Vagina (tissue), 2 donors: Measurements from ENCODE around the gene EVC2. TPM values are rescaled to one million over a fixed set of nuclear protein-coding genes. Genes with fewer than 3 reads are reported as not detected.

Experiments
- DNase-seq, 2 donors: peaks; one replicate each; pipeline ENCODE4 v3.0.0-alpha.2; 2017; ENCODE audit errors: extremely low spot score in 2 of 2
- H3K27ac ChIP-seq: fragments of 200-600 bp; sonication (generic); one replicate; pipeline ENCODE4 v1.5.1; 2019
- H3K27me3 ChIP-seq: fragments of 200-600 bp; sonication (generic); one replicate; pipeline ENCODE4 v1.5.1; 2019
- H3K36me3 ChIP-seq, 2 donors: fragments of 200-600 bp; sonication (generic); one replicate each; pipeline ENCODE4 v1.5.1; 2017 to 2019
- H3K4me1 ChIP-seq: fragments of 200-600 bp; sonication (generic); one replicate; pipeline ENCODE4 v1.5.1; 2019
- H3K4me3 ChIP-seq, 2 donors: fragments of 200-600 bp; sonication (generic); 1 replicate in 1 of 2; 2 replicates in 1 of 2; pipeline ENCODE4 v1.5.1; 2016 to 2019
- H3K9me3 ChIP-seq: fragments of 200-600 bp; sonication (generic); one replicate; pipeline ENCODE4 v1.5.1; 2019
- CTCF ChIP-seq, 3 experiments: fragments of 450-650 bp in 2 of 3; fragments of 200-600 bp in 1 of 3; sonication (generic) in 1 of 3; IDR thresholded peaks; one replicate each; pipeline ENCODE4 v1.5.1; 2017 to 2019; ENCODE audit warnings: antibody characterized with exemption in 3 of 3, mild to moderate bottlenecking in 2 of 3, moderate library complexity in 2 of 3
- POLR2A ChIP-seq, 2 donors: fragments of 450-650 bp; IDR thresholded peaks; one replicate each; pipeline ENCODE4 v1.6.1; 2017; ENCODE audit warnings: antibody characterized with exemption in 2 of 2, mild to moderate bottlenecking in 2 of 2, moderate library complexity in 2 of 2
- POLR2AphosphoS5 ChIP-seq, 2 donors: sonication (generic); formaldehyde crosslinking; IDR thresholded peaks; one replicate each; pipeline ENCODE4 v1.9.0; 2017; ENCODE audit warnings: antibody characterized with exemption in 2 of 2, mild to moderate bottlenecking in 2 of 2, low read depth in 1 of 2; ENCODE audit not compliant: insufficient read depth in 1 of 2
- intact Hi-C: fragments of 100-400 bp; cut with DNase I; formaldehyde crosslinking; loops from one replicate; pipeline ENCODE4 v1.15.1; 2023
- total RNA-seq: library from RNA; depleted of rRNA; stranded (reverse); fragments of >200 nt; gene quantifications from one replicate; pipeline ENCODE4 v1.2.3, GENCODE V29; 2016

The EVC2 gene
- total RNA-seq, 1 donor from 2014 or later = 23.8 TPM

DNA sequence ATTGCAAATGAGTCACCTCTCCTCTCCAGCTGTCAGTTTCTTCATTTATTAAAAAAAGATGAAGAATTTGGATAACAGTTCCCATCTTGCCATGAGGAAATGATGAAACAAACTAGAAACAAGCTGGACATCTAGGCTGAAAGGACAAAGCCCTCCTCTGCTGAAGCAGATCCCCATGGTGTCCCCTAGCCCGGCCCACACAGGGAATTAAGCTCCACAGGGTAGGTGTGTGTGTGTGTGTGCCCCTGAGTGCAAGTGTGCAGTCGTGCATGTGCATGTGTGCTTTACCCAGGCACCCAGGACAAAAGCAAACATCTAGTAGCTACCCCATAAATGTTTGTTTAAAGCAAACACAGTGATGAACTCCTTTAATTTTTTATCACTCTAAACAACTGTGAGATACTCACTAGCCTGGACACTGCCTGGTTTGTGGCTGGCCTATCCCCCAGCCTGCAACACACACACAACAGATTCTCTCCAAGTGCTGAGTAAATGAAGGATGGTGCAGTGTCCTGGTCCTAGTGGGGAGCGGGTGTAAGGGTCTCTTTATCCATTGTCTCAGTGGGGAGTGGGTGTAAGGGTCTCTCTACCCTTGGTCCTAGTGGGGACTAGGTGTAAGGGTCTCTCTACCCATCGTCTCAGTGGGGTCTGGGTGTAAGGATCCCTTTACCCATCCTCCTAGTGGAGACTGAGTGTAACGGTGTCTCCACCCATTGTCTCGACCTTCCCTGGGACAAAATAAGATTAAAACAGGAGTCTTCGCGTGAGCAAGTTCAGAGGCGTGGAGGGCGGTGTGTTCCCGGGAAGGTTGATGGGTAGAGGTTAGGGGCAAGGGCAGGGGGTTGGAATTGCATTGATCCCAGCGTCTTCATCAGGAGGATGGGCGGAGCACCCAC, 2.0 kb upstream of the EVC2 start:
- Histone ChIP-seq H3K36me3 (no peaks in the 10 kb centered on the region), H3K27me3 (no peaks in the 10 kb centered on the region), H3K9me3 (peaks cover 2% of the 10 kb centered on the region), H3K4me3 (peak overlapping the region; percentile 62 to 67), H3K4me1 (peaks cover 56% of the 10 kb centered on the region), H3K27ac (peak overlapping the region; percentile 90)
- no peak for TF ChIP-seq POLR2AphosphoS5 (IDR thresholded peaks at IDR 0.05; ENCODE audit: insufficient read depth in 1 of 2, low read depth in 1 of 2)
- peak in 1 of 3 experiments; percentile 28 for TF ChIP-seq CTCF (IDR thresholded peaks at IDR 0.05)
- intact Hi-C loops = no loop called here
- DNase-seq = no peak

GRCh38 chr4:5709207-5709575, 832 bp upstream of the EVC2 start:
- H3K27ac ChIP-seq = peak overlapping the region; percentile 90
- H3K4me1 ChIP-seq = peaks cover 56% of the 10 kb centered on the region
- H3K27me3 ChIP-seq = no peaks in the 10 kb centered on the region
- TF ChIP-seq POLR2AphosphoS5 (IDR thresholded peaks at IDR 0.05; ENCODE audit: insufficient read depth in 1 of 2, low read depth in 1 of 2) (no peak), CTCF (IDR thresholded peaks at IDR 0.05) (no peak), POLR2A (IDR thresholded peaks at IDR 0.05) (no peak)
- DNase-seq = no peak
- peak overlapping the region; percentile 61 to 89 for H3K4me3 ChIP-seq
- intact Hi-C loops = no loop called here
- H3K9me3 ChIP-seq = no peaks in the 10 kb centered on the region
- H3K36me3 ChIP-seq = no peaks in the 10 kb centered on the region

DNA sequence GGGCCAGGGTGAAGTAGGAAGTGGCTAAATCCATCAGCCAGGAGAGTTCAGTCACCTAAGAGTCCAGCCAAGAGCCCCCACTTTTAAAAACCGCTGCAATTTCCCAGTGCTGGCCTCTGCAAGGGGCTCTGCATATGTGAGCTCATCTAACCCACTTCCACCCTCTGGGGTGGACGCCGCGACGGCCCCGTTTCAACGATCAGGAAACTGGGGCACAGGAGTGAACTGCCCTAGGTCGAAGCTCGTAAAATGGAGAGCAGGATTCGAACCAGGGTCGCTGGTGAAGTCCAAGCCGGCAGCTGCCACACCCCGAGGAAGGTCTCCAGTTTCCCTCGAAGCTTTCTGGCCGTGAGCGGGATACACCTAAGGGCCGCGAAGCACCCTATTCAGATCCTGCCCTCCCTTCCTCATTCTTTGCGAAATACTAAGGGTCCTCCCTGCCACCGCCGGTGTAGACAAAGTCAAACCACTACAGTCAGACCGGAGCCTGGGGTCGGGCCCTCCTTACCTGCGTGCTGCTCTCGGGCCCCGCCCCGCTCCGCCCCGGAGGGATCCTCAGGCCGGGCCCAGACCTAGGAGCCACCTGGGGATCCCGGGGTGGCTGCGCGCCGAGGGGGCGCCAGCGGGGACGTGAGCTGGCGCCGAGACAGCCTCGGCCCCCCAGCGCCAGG, 446 bp downstream of the EVC2 start:
- DNase-seq = no peak
- peak overlapping the region; percentile 61 to 89 for H3K4me3 ChIP-seq
- H3K27me3 ChIP-seq = no peaks in the 10 kb centered on the region
- H3K36me3 ChIP-seq = no peaks in the 10 kb centered on the region
- no peak for TF ChIP-seq POLR2A (IDR thresholded peaks at IDR 0.05)
- TF ChIP-seq POLR2AphosphoS5 (IDR thresholded peaks at IDR 0.05; ENCODE audit: insufficient read depth in 1 of 2, low read depth in 1 of 2) = no peak
- TF ChIP-seq CTCF (IDR thresholded peaks at IDR 0.05) = no peak
- no peaks in the 10 kb centered on the region for H3K9me3 ChIP-seq
- intact Hi-C loops = no loop called here
- H3K27ac ChIP-seq = peak overlapping the region; percentile 90
- peaks cover 53% of the 10 kb centered on the region for H3K4me1 ChIP-seq

GRCh38 chr4:5707366-5707765, 993 bp downstream of the EVC2 start:
- Histone ChIP-seq H3K27ac (peak overlapping the region; percentile 90), H3K36me3 (no peaks in the 10 kb centered on the region), H3K4me1 (peaks cover 48% of the 10 kb centered on the region), H3K4me3 (peak overlapping the region; percentile 61 to 89), H3K27me3 (no peaks in the 10 kb centered on the region), H3K9me3 (no peaks in the 10 kb centered on the region)
- intact Hi-C loops = no loop called here
- DNase-seq = no peak
- TF ChIP-seq CTCF (IDR thresholded peaks at IDR 0.05) (no peak), POLR2AphosphoS5 (IDR thresholded peaks at IDR 0.05; ENCODE audit: insufficient read depth in 1 of 2, low read depth in 1 of 2) (no peak), POLR2A (IDR thresholded peaks at IDR 0.05) (no peak)
